CD4-positive, alpha-beta T cell (primary cell): ENCODE data around the gene CCSER1. TPM values are rescaled to one million over a fixed set of nuclear protein-coding genes. Genes with fewer than 3 reads are reported as not detected.

Source experiments
- ATAC-seq: fragments of 200-7000 bp; cut with Tn5 transposase; one replicate; pipeline ENCODE4 v1.10.0; 2022; ENCODE audit warnings: mild to moderate bottlenecking; ENCODE audit not compliant: poor library complexity
- CTCF ChIA-PET: fragments of 350-600 bp; sonication (Branson Sonifier 250); formaldehyde crosslinking; loops from one replicate; lab custom pipeline; 2021; ENCODE audit warnings: antibody characterized with exemption, inconsistent platforms; lab: Charles Lee
- POLR2A ChIA-PET: fragments of 350-600 bp; sonication (Branson Sonifier 250); formaldehyde crosslinking; loops from one replicate; lab custom pipeline; 2021; ENCODE audit warnings: antibody characterized with exemption, inconsistent platforms; lab: Charles Lee
- DNase-seq, 14 experiments: peaks; one replicate each; pipeline ENCODE4 v3.0.0-alpha.2; 2013 to 2020; ENCODE audit warnings: mixed read lengths in 2 of 14
- H3K27ac ChIP-seq, 2 donors: one replicate each; pipeline versions ENCODE4 v1.5.1 to v1.7.0; 2013; ENCODE audit warnings: low read length in 2 of 2, low read depth in 1 of 2, mild to moderate bottlenecking in 1 of 2
- H3K27me3 ChIP-seq, 2 experiments: 1 replicate in 1 of 2; 2 replicates in 1 of 2; pipeline versions ENCODE4 v1.6.1 to v1.7.0; 2013; ENCODE audit warnings: low read length in 2 of 2, control low read depth in 1 of 2, mild to moderate bottlenecking in 1 of 2, moderate library complexity in 1 of 2; ENCODE audit not compliant: insufficient read depth in 2 of 2, control insufficient read depth in 1 of 2
- H3K36me3 ChIP-seq: one replicate; pipeline ENCODE4 v1.6.1; 2013; ENCODE audit warnings: low read length, control low read depth; ENCODE audit not compliant: insufficient read depth
- H3K4me1 ChIP-seq: one replicate; pipeline ENCODE4 v1.6.1; 2013; ENCODE audit warnings: low read length, control low read depth; ENCODE audit not compliant: insufficient read depth
- H3K4me3 ChIP-seq: one replicate; pipeline ENCODE4 v1.5.1; 2013; ENCODE audit warnings: mild to moderate bottlenecking, low read length, moderate library complexity
- H3K9me3 ChIP-seq, 2 experiments: 1 replicate in 1 of 2; 2 replicates in 1 of 2; pipeline versions ENCODE4 v1.6.1 to v1.7.0; 2013; ENCODE audit warnings: low read length in 2 of 2, mild to moderate bottlenecking in 2 of 2, control low read depth in 1 of 2, moderate library complexity in 1 of 2; ENCODE audit not compliant: control insufficient read depth in 1 of 2, insufficient read depth in 1 of 2
- H3K27ac Mint-ChIP-seq: one replicate; pipeline ENCODE4 v1.8.0; 2020; ENCODE audit warnings: mixed read lengths
- H3K27me3 Mint-ChIP-seq: one replicate; pipeline ENCODE4 v1.8.0; 2021; ENCODE audit warnings: mixed read lengths
- H3K36me3 Mint-ChIP-seq: one replicate; pipeline ENCODE4 v1.8.0; 2021; ENCODE audit warnings: low read depth, mixed read lengths
- H3K4me1 Mint-ChIP-seq: one replicate; pipeline ENCODE4 v1.8.0; 2021; ENCODE audit warnings: low read depth, mixed read lengths
- H3K4me3 Mint-ChIP-seq: one replicate; pipeline ENCODE4 v1.8.0; 2020; ENCODE audit warnings: mild to moderate bottlenecking, mixed read lengths
- H3K9me3 Mint-ChIP-seq: one replicate; pipeline ENCODE4 v1.8.0; 2020; ENCODE audit warnings: mixed read lengths
- CTCF ChIP-seq: fragments of 200-600 bp; IDR thresholded peaks from one replicate; pipeline ENCODE4 v1.8.0; 2022; ENCODE audit warnings: antibody characterized with exemption, mild to moderate bottlenecking
- intact Hi-C, 2 experiments: fragments of 100-400 bp; cut with DNase I in 1 of 2; cut with micrococcal nuclease in 1 of 2; formaldehyde crosslinking; loops; one replicate each; pipeline versions ENCODE4 v1.15.1 to v1.9.0; 2023 to 2025; cut with DNase I, micrococcal nuclease
- total RNA-seq, 174 experiments: library from RNA in 2 of 174; stranded (reverse) in 2 of 174; gene quantifications; one replicate each; pipeline ENCODE4 v1.2.3 and lab custom pipeline; 2021 to 2026

Gene CCSER1
- total RNA-seq, 2 experiments from 2014 or later, result 0.36 to 0.71 TPM

GRCh38 chr4:90292438-90292837 lies 165.2 kb downstream of the CCSER1 start:
- Mint-ChIP-seq H3K4me1 (no peaks in the 10 kb centered on the region), H3K4me3 (no peak overlapping the region), H3K9me3 (no peaks in the 10 kb centered on the region), H3K27ac (no peak overlapping the region), H3K27me3 (no peaks in the 10 kb centered on the region), H3K36me3 (no peaks in the 10 kb centered on the region)
- DNase-seq, result no peak
- intact Hi-C loops, result no loop called here
- POLR2A ChIA-PET, result no interaction called here
- ATAC-seq, result no peak
- Histone ChIP-seq H3K27ac (no peak overlapping the region), H3K36me3 (no peaks in the 10 kb centered on the region), H3K4me1 (no peaks in the 10 kb centered on the region), H3K9me3 (no peaks in the 10 kb centered on the region), H3K27me3 (no peaks in the 10 kb centered on the region), H3K4me3 (no peak overlapping the region)
- CTCF ChIA-PET, result no interaction called here
- TF ChIP-seq CTCF, result no peak

- POLR2A ChIA-PET, result no interaction called here
Observed at GRCh38 chr4:90293320-90293719, 166.1 kb downstream of the CCSER1 start.

GRCh38 chr4:90299373-90299772 lies 172.2 kb downstream of the CCSER1 start:
- intact Hi-C loops, result no loop called here
- DNase-seq, result no peak
- ATAC-seq, result no peak

More at GRCh38 chr4:90293320-90293719, 166.1 kb downstream of the CCSER1 start:
- H3K9me3 ChIP-seq, result no peaks in the 10 kb centered on the region
- Mint-ChIP-seq H3K4me3 (no peak overlapping the region), H3K27ac (no peak overlapping the region), H3K4me1 (no peaks in the 10 kb centered on the region), H3K9me3 (no peaks in the 10 kb centered on the region), H3K36me3 (no peaks in the 10 kb centered on the region), H3K27me3 (no peaks in the 10 kb centered on the region)
- H3K27me3 ChIP-seq, result no peaks in the 10 kb centered on the region
- TF ChIP-seq CTCF, result peak; percentile 24
- no peak for ATAC-seq
- peak in 1 of 14 experiments; percentile 2 for DNase-seq
- no peaks in the 10 kb centered on the region for H3K4me1 ChIP-seq
- H3K36me3 ChIP-seq, result no peaks in the 10 kb centered on the region
- intact Hi-C loops, result no loop called here
- no peak overlapping the region for H3K4me3 ChIP-seq
- CTCF ChIA-PET, result no interaction called here
- H3K27ac ChIP-seq, result no peak overlapping the region

More at GRCh38 chr4:90299373-90299772, 172.2 kb downstream of the CCSER1 start:
- no peak overlapping the region for H3K27ac ChIP-seq
- Mint-ChIP-seq H3K27me3 (no peaks in the 10 kb centered on the region), H3K4me3 (no peak overlapping the region), H3K4me1 (no peaks in the 10 kb centered on the region), H3K36me3 (no peaks in the 10 kb centered on the region), H3K9me3 (no peaks in the 10 kb centered on the region), H3K27ac (no peak overlapping the region)
- no peaks in the 10 kb centered on the region for H3K9me3 ChIP-seq
- no peaks in the 10 kb centered on the region for H3K36me3 ChIP-seq
- no peak for TF ChIP-seq CTCF
- no peak overlapping the region for H3K4me3 ChIP-seq
- CTCF ChIA-PET, result no interaction called here
- H3K27me3 ChIP-seq, result no peaks in the 10 kb centered on the region
- POLR2A ChIA-PET, result no interaction called here
- no peaks in the 10 kb centered on the region for H3K4me1 ChIP-seq
